ENCODE data around the gene PHACTR4. TPM values are rescaled to one million over a fixed set of nuclear protein-coding genes. Genes with fewer than 3 reads are reported as not detected.

The PHACTR4 gene
- total RNA-seq, 1 experiment from 2014 or later, result 35.5 TPM

GRCh38 chr1:28450561-28450960, 81.0 kb downstream of the PHACTR4 start:
- Histone ChIP-seq H3K9me3 (no peaks in the 10 kb centered on the region), H3K4me1 (no peaks in the 10 kb centered on the region), H3K36me3 (ENCODE audit: control insufficient read depth, insufficient read depth, low read length) (no peaks in the 10 kb centered on the region), H3K27me3 (replicated peaks; ENCODE audit: control insufficient read depth, insufficient read depth, low read length) (no peaks in the 10 kb centered on the region), H3K4me3 (ENCODE audit: low read depth, low read length) (no peak overlapping the region)
- no TSS peak for BruUV-seq (replicated peaks)
- no peak overlapping the region for H3K27ac Mint-ChIP-seq (ENCODE audit: unreplicated experiment)
- intact Hi-C loops (cut with micrococcal nuclease; ENCODE audit: unreplicated experiment), result no loop called here
- CTCF ChIA-PET, result no interaction called here
- H3K4me3 Mint-ChIP-seq (ENCODE audit: unreplicated experiment), result no peak overlapping the region
- no peaks in the 10 kb centered on the region for H3K9me3 Mint-ChIP-seq (ENCODE audit: unreplicated experiment)
- TF ChIP-seq CTCF (IDR thresholded peaks at IDR 0.05; ENCODE audit: insufficient read depth in 1 of 2, low read depth in 1 of 2, low read length in 1 of 2, severe bottlenecking in 1 of 2, unreplicated experiment in 1 of 2), result no peak
- peaks cover 6% of the 10 kb centered on the region for H3K36me3 Mint-ChIP-seq (ENCODE audit: insufficient read depth, unreplicated experiment)
- no peaks in the 10 kb centered on the region for H3K27me3 Mint-ChIP-seq (ENCODE audit: insufficient read depth, unreplicated experiment)
- POLR2A ChIA-PET, result no interaction called here
- H3K4me1 Mint-ChIP-seq (ENCODE audit: low read depth, unreplicated experiment), result no peaks in the 10 kb centered on the region
- DNase-seq, result no peak

- BruUV-seq (replicated peaks), result no TSS peak
- Histone ChIP-seq H3K36me3 (ENCODE audit: control insufficient read depth, insufficient read depth, low read length) (no peaks in the 10 kb centered on the region), H3K4me1 (no peaks in the 10 kb centered on the region), H3K9me3 (no peaks in the 10 kb centered on the region), H3K27me3 (replicated peaks; ENCODE audit: control insufficient read depth, insufficient read depth, low read length) (no peaks in the 10 kb centered on the region), H3K4me3 (ENCODE audit: low read depth, low read length) (no peak overlapping the region)
- no peaks in the 10 kb centered on the region for H3K4me1 Mint-ChIP-seq (ENCODE audit: low read depth, unreplicated experiment)
- CTCF ChIA-PET, result no interaction called here
- intact Hi-C loops (cut with micrococcal nuclease; ENCODE audit: unreplicated experiment), result no loop called here
- H3K27me3 Mint-ChIP-seq (ENCODE audit: insufficient read depth, unreplicated experiment), result no peaks in the 10 kb centered on the region
- peaks cover 6% of the 10 kb centered on the region for H3K36me3 Mint-ChIP-seq (ENCODE audit: insufficient read depth, unreplicated experiment)
- no peak for TF ChIP-seq CTCF (IDR thresholded peaks at IDR 0.05; ENCODE audit: insufficient read depth in 1 of 2, low read depth in 1 of 2, low read length in 1 of 2, severe bottlenecking in 1 of 2, unreplicated experiment in 1 of 2)
- H3K4me3 Mint-ChIP-seq (ENCODE audit: unreplicated experiment), result no peak overlapping the region
- POLR2A ChIA-PET, result no interaction called here
- no peaks in the 10 kb centered on the region for H3K9me3 Mint-ChIP-seq (ENCODE audit: unreplicated experiment)
- no peak for DNase-seq
- H3K27ac Mint-ChIP-seq (ENCODE audit: unreplicated experiment), result no peak overlapping the region
Measured at GRCh38 chr1:28451011-28451410, 81.5 kb downstream of the PHACTR4 start.

GRCh38 chr1:28456078-28456477, 86.5 kb downstream of the PHACTR4 start:
- no TSS peak for BruUV-seq (replicated peaks)

More at GRCh38 chr1:28456078-28456477, 86.5 kb downstream of the PHACTR4 start:
- Mint-ChIP-seq H3K4me3 (ENCODE audit: unreplicated experiment) (no peak overlapping the region), H3K4me1 (ENCODE audit: low read depth, unreplicated experiment) (no peaks in the 10 kb centered on the region), H3K27me3 (ENCODE audit: insufficient read depth, unreplicated experiment) (no peaks in the 10 kb centered on the region), H3K36me3 (ENCODE audit: insufficient read depth, unreplicated experiment) (no peaks in the 10 kb centered on the region), H3K27ac (ENCODE audit: unreplicated experiment) (no peak overlapping the region), H3K9me3 (ENCODE audit: unreplicated experiment) (no peaks in the 10 kb centered on the region)
- no peak for DNase-seq
- no peaks in the 10 kb centered on the region for H3K4me1 ChIP-seq
- TF ChIP-seq CTCF (IDR thresholded peaks at IDR 0.05; ENCODE audit: insufficient read depth in 1 of 2, low read depth in 1 of 2, low read length in 1 of 2, severe bottlenecking in 1 of 2, unreplicated experiment in 1 of 2), result no peak
- ChIA-PET CTCF (no interaction called here), POLR2A (no interaction called here)
- no peak overlapping the region for H3K4me3 ChIP-seq (ENCODE audit: low read depth, low read length)
- intact Hi-C loops (cut with micrococcal nuclease; ENCODE audit: unreplicated experiment), result no loop called here
- no peaks in the 10 kb centered on the region for H3K27me3 ChIP-seq (replicated peaks; ENCODE audit: control insufficient read depth, insufficient read depth, low read length)
- H3K36me3 ChIP-seq (ENCODE audit: control insufficient read depth, insufficient read depth, low read length), result no peaks in the 10 kb centered on the region
- H3K9me3 ChIP-seq, result no peaks in the 10 kb centered on the region

Measured in Caco-2 (cell line).